HL-60 (cell line): Measurements from ENCODE around the gene RGS6.

Source experiments
- CTCF ChIP-seq: IDR thresholded peaks from one replicate; pipeline ENCODE4 v1.5.1; 2011; ENCODE audit warnings: low read length, control low read depth, inconsistent platforms; ENCODE audit not compliant: insufficient read depth
- GABPA ChIP-seq: IDR thresholded peaks from 2 replicates; pipeline ENCODE4 v1.6.1; 2012; ENCODE audit warnings: low read depth
- POLR2AphosphoS5 ChIP-seq: IDR thresholded peaks from 2 replicates; pipeline ENCODE4 v1.6.1; 2012; ENCODE audit warnings: low read depth

- TF ChIP-seq POLR2AphosphoS5 (no peak), CTCF (peak; percentile 27), GABPA (no peak)
These were observed 91.8 kb downstream of the RGS6 start for GRCh38 chr14:72024043-72024407.
